ENCODE data around the gene FAM111B.
A peak's percentile ranks its signal among the peaks of the same experiment; 100 is the strongest.
"Not testable (repeated sequence)": the region's sequence is repeated elsewhere in the genome, so short reads cannot be mapped to it uniquely, and the experiment has no call there.

FAM111B gene

GRCh38 chr11:59106363-59107336 lies at the start of gene FAM111B:
Gene FAM111B, plus strand, starts transcription at chr11:59107237. Its CDS starts 2,389 bp downstream, at chr11:59109626.
- DNase-seq = peak; percentile 83

GRCh38 chr11:59058120-59059033 lies 48.7 kb upstream of the FAM111B start:
- DNase-seq = peak; percentile 84

GRCh38 chr11:59060096-59060495 lies 46.9 kb upstream of the FAM111B start:
- DNase-seq = not testable (repeated sequence)

GRCh38 chr11:59062602-59063529 lies 44.2 kb upstream of the FAM111B start:
- no peak for DNase-seq

- DNase-seq = not testable (repeated sequence)
Measured at GRCh38 chr11:59063996-59064727, 42.9 kb upstream of the FAM111B start.

GRCh38 chr11:59069087-59069486 lies 38.0 kb upstream of the FAM111B start:
- no peak for DNase-seq

GRCh38 chr11:59076876-59077571 lies 30.0 kb upstream of the FAM111B start:
- no peak for DNase-seq

- no peak for DNase-seq
Measured at GRCh38 chr11:59078435-59078834, 28.6 kb upstream of the FAM111B start.

GRCh38 chr11:59079086-59079485 lies 28.0 kb upstream of the FAM111B start:
- DNase-seq = no peak

GRCh38 chr11:59080421-59080820 lies 26.6 kb upstream of the FAM111B start:
- DNase-seq = not testable (repeated sequence)

GRCh38 chr11:59081430-59082020 lies 25.5 kb upstream of the FAM111B start:
- not testable (repeated sequence) for DNase-seq

- DNase-seq = not testable (repeated sequence)
Measured at GRCh38 chr11:59086007-59086406, 21.0 kb upstream of the FAM111B start, which contains the start of gene GLYATL1B. Gene GLYATL1B, plus strand, starts transcription at chr11:59086307. Its CDS starts 0 bp downstream, at chr11:59086307.

- DNase-seq = no peak
Measured at GRCh38 chr11:59088162-59088561, 18.9 kb upstream of the FAM111B start.

GRCh38 chr11:59093576-59093975 lies 13.5 kb upstream of the FAM111B start:
- DNase-seq = not testable (repeated sequence)

- not testable (repeated sequence) for DNase-seq
Measured at GRCh38 chr11:59095225-59095624, 11.8 kb upstream of the FAM111B start.

- not testable (repeated sequence) for DNase-seq
Measured at GRCh38 chr11:59095972-59096575, 11.0 kb upstream of the FAM111B start.

GRCh38 chr11:59097113-59097708 lies 9.8 kb upstream of the FAM111B start:
- DNase-seq = no peak

- DNase-seq = not testable (repeated sequence)
Measured at GRCh38 chr11:59097938-59098337, 9.1 kb upstream of the FAM111B start.

- DNase-seq = peak; percentile 64
Measured at GRCh38 chr11:59102259-59102765, 4.7 kb upstream of the FAM111B start.

Measured in 8988T (cell line).